Fibroblast of pulmonary artery (primary cell): ENCODE results near the gene MMP11.

Source experiments
- DNase-seq: peaks from one replicate; pipeline ENCODE4 v3.0.0-alpha.2; 2010; ENCODE audit warnings: low read depth
- H3K4me3 ChIP-seq: replicated peaks from 2 replicates; pipeline ENCODE4 v1.5.1; 2011; ENCODE audit warnings: low read depth, mild to moderate bottlenecking, control low read depth, low read length, moderate library complexity
- TF ChIP-seq, protein P1 (sequence below): IDR thresholded peaks from 2 replicates; pipeline ENCODE4 v1.5.1; 2011; ENCODE audit warnings: mild to moderate bottlenecking, control low read depth, low read length, inconsistent platforms; ENCODE audit errors: missing control alignments

Gene MMP11

DNA sequence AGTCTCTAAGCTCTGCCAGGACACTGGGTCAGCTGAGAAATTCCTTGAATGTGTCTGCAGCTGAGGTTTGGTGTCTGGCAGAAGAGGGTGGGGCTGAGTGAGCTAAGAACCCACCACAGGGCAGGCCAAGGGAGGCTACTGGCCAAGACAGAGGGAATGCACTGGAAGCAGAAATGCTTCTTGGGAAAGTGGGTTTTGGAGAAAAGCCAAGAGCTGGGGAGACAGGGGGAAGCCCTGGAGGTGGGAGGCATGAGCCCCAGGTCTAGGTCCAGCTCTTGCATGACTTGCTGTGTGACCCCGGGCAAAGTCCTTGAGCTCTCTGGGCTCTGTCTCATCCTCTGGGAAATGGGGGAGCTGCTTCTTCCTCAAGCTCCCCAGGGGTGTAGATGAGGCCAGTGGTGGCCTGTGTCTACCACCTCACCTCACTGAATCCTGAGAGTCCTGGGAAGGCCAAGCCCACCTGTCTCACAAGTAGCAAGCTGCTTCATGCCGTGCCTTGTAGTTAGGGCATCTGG is 2.3 kb downstream of the MMP11 start:
- TF ChIP-seq, protein P1, sequence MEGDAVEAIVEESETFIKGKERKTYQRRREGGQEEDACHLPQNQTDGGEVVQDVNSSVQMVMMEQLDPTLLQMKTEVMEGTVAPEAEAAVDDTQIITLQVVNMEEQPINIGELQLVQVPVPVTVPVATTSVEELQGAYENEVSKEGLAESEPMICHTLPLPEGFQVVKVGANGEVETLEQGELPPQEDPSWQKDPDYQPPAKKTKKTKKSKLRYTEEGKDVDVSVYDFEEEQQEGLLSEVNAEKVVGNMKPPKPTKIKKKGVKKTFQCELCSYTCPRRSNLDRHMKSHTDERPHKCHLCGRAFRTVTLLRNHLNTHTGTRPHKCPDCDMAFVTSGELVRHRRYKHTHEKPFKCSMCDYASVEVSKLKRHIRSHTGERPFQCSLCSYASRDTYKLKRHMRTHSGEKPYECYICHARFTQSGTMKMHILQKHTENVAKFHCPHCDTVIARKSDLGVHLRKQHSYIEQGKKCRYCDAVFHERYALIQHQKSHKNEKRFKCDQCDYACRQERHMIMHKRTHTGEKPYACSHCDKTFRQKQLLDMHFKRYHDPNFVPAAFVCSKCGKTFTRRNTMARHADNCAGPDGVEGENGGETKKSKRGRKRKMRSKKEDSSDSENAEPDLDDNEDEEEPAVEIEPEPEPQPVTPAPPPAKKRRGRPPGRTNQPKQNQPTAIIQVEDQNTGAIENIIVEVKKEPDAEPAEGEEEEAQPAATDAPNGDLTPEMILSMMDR: no peak
- DNase-seq: peak; percentile 41
- no peak overlapping the region for H3K4me3 ChIP-seq

DNA sequence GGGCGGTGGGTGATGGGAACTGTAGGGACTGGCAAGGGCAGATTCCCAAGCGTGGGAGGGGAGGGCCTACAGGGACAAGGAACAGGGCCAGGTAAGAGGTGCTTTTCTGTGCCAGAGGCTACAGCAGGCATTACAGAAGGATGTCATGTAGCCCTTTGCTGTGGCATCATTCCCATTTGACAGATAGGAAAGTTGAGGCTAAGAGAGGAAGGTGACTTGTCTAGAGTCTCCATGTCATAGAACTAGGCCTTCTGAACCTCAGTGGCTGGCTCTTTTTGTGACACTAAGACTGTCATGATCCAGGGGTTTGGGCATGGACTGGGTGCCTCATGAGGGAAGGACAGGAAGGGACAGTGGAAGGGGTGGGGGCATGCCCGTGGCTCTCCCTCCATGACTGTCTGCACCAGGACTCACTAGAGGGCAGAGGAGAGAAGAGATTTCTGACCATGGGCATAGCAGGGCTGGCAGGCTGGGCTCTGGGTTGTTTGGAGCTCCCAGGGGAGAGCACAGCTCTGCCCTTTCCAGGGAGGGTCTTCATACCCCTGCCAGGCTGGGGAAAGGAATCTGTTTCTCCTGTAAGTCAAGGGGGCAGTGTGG is 3.2 kb downstream of the MMP11 start:
- TF ChIP-seq, protein P1: no peak
- DNase-seq: no peak
- H3K4me3 ChIP-seq: no peak overlapping the region

DNA sequence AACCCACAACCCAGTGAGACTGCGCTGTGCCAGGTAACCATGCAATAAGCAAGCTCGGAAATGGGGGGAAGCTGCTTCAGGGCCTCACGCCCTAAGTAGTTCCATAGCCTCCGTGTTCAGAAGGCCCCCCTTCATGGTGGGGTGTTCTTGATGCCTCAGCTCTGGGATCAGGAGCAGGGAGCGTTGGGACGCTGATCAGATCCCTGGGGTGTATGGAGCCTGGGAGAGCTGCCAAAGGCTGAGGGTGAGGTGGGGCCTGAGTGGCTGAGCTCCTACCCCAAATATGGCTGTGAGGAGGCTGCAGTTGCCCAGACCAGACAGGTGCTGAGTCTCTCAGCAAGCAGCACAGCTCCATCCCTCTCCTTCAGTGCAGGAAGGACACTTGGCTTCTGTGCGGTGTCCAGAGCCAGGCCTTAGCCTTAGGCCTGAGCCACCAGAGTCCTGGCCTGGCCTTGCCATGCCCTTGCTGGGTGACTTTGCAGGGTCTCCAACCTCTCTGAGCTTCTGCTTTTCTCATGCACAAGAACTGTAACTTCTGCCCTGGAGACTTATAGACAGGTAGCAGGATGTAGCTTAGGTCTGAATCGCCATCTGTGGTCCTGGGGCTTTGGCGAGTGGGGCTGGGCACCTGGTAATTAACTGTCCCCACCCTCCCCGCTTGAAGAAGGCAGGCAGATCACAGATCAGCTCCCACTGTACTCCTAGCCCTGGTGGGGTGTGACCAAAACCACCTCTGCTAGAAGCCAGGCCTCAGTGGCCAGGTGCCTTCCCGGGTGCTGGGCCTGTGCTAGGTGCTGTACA is 5.3 kb downstream of the MMP11 start:
- DNase-seq: no peak
- TF ChIP-seq, protein P1: no peak
- H3K4me3 ChIP-seq: no peak overlapping the region

GRCh38 chr22:23778577-23778900 is 5.9 kb downstream of the MMP11 start:
- DNase-seq: no peak
- TF ChIP-seq, protein P1: no peak
- H3K4me3 ChIP-seq: no peak overlapping the region

- TF ChIP-seq, protein P1: no peak
- H3K4me3 ChIP-seq: no peak overlapping the region
- no peak for DNase-seq
Measured at GRCh38 chr22:23779083-23779482, 6.4 kb downstream of the MMP11 start.

GRCh38 chr22:23779731-23780130 is 7.1 kb downstream of the MMP11 start:
- TF ChIP-seq, protein P1: no peak
- no peak for DNase-seq
- H3K4me3 ChIP-seq: no peak overlapping the region
